Measurements from ENCODE around the gene ABHD12B.

The ABHD12B gene

GRCh38 chr14:50943261-50943942 is 71.5 kb downstream of the ABHD12B start:
- no peak for TF ChIP-seq CTCF (IDR thresholded peaks at IDR 0.05; ENCODE audit: low read depth, low read length)
- H3K4me3 ChIP-seq (replicated peaks in 1 of 2; ENCODE audit: low read depth in 2 of 2, low read length in 2 of 2): peak overlapping the region; percentile 83 to 90

GRCh38 chr14:50943943-50944646 is 72.2 kb downstream of the ABHD12B start, which contains the start of gene PYGL:
PYGL (minus strand) TSS chr14:50944483; CDS start chr14:50944403, 80 bp downstream.
- peak within 1 kb of the TSS; percentile 83 to 90 for H3K4me3 ChIP-seq (replicated peaks in 1 of 2; ENCODE audit: low read depth in 2 of 2, low read length in 2 of 2)
- no peak for TF ChIP-seq CTCF (IDR thresholded peaks at IDR 0.05; ENCODE audit: low read depth, low read length)
- DNase-seq (ENCODE audit: low read depth in 2 of 2): peak; percentile 58 to 80

More at GRCh38 chr14:50943261-50943942, 71.5 kb downstream of the ABHD12B start:
- DNase-seq (ENCODE audit: low read depth in 2 of 2): peak; percentile 46 to 81

GRCh38 chr14:50944647-50945413 is 73.0 kb downstream of the ABHD12B start:
- no peak for TF ChIP-seq CTCF (IDR thresholded peaks at IDR 0.05; ENCODE audit: low read depth, low read length)
- peak; percentile 55 to 63 for DNase-seq (ENCODE audit: low read depth in 2 of 2)
- H3K4me3 ChIP-seq (replicated peaks in 1 of 2; ENCODE audit: low read depth in 2 of 2, low read length in 2 of 2): peak overlapping the region; percentile 83 to 90

GRCh38 chr14:50946234-50946935 is 74.5 kb downstream of the ABHD12B start:
- no peak overlapping the region for H3K4me3 ChIP-seq (replicated peaks in 1 of 2; ENCODE audit: low read depth in 2 of 2, low read length in 2 of 2)
- DNase-seq (ENCODE audit: low read depth in 2 of 2): no peak
- no peak for TF ChIP-seq CTCF (IDR thresholded peaks at IDR 0.05; ENCODE audit: low read depth, low read length)

- TF ChIP-seq CTCF (IDR thresholded peaks at IDR 0.05; ENCODE audit: low read depth, low read length): no peak
- H3K4me3 ChIP-seq (replicated peaks in 1 of 2; ENCODE audit: low read depth in 2 of 2, low read length in 2 of 2): no peak overlapping the region
- DNase-seq (ENCODE audit: low read depth in 2 of 2): peak in 1 of 2 donors; percentile 20
These were observed 75.6 kb downstream of the ABHD12B start for GRCh38 chr14:50947446-50947845.

GRCh38 chr14:50948205-50948604 is 76.4 kb downstream of the ABHD12B start:
- TF ChIP-seq CTCF (IDR thresholded peaks at IDR 0.05; ENCODE audit: low read depth, low read length): no peak
- no peak overlapping the region for H3K4me3 ChIP-seq (replicated peaks in 1 of 2; ENCODE audit: low read depth in 2 of 2, low read length in 2 of 2)

More at GRCh38 chr14:50948205-50948604, 76.4 kb downstream of the ABHD12B start:
- no peak for DNase-seq (ENCODE audit: low read depth in 2 of 2)
